Omental fat pad (tissue), 4 donors: ENCODE measurements around the gene NEK7. TPM values are rescaled to one million over a fixed set of nuclear protein-coding genes. Genes with fewer than 3 reads are reported as not detected.

Source experiments
- ATAC-seq: fragments of 150-250 bp; one replicate; pipeline ENCODE4 v1.9.1; 2016; ENCODE audit warnings: mild to moderate bottlenecking, moderate library complexity; ENCODE audit not compliant: low FRiP score
- DNase-seq: peaks from one replicate; pipeline ENCODE4 v3.0.0-alpha.2; 2019; ENCODE audit warnings: low spot score
- CTCF ChIP-seq, 3 donors: fragments of 450-650 bp; IDR thresholded peaks; one replicate each; pipeline ENCODE4 v1.5.1; 2016 to 2017; ENCODE audit warnings: antibody characterized with exemption in 3 of 3, mild to moderate bottlenecking in 3 of 3, moderate library complexity in 2 of 3
- total RNA-seq, 4 donors: library from RNA; depleted of rRNA; stranded (reverse); fragments of >200 nt; gene quantifications; one replicate each; pipeline ENCODE4 v1.1.0, GENCODE V29; 2016

Gene NEK7
- total RNA-seq, 4 donors from 2014 or later, result 75.0 to 115 (median 89.9) TPM

GRCh38 chr1:198333744-198334143 lies 176.9 kb downstream of the NEK7 start:
- TF ChIP-seq CTCF (IDR thresholded peaks at IDR 0.05), result no peak
- ATAC-seq (no peak), DNase-seq (no peak)

- no peak for TF ChIP-seq CTCF (IDR thresholded peaks at IDR 0.05)
- ATAC-seq (no peak), DNase-seq (no peak)
Measured at GRCh38 chr1:198335663-198336062, 178.9 kb downstream of the NEK7 start.

- DNase-seq (no peak), ATAC-seq (no peak)
- TF ChIP-seq CTCF (IDR thresholded peaks at IDR 0.05), result no peak
Measured at GRCh38 chr1:198337886-198338285, 181.1 kb downstream of the NEK7 start.

GRCh38 chr1:198340139-198340538 lies 183.3 kb downstream of the NEK7 start:
- TF ChIP-seq CTCF (IDR thresholded peaks at IDR 0.05), result no peak
- DNase-seq (no peak), ATAC-seq (no peak)

- ATAC-seq, result no peak
- TF ChIP-seq CTCF (IDR thresholded peaks at IDR 0.05), result no peak
- DNase-seq, result no peak
Measured at GRCh38 chr1:198346178-198346577, 189.4 kb downstream of the NEK7 start.

GRCh38 chr1:198350456-198350855 lies 193.7 kb downstream of the NEK7 start:
- ATAC-seq, result no peak
- TF ChIP-seq CTCF (IDR thresholded peaks at IDR 0.05), result no peak
- DNase-seq, result no peak

GRCh38 chr1:198352975-198353695 lies 196.3 kb downstream of the NEK7 start:
- ATAC-seq, result no peak
- no peak for DNase-seq
- no peak for TF ChIP-seq CTCF (IDR thresholded peaks at IDR 0.05)
